ENCODE results near the gene TXN2.
"Not testable (repeated sequence)": the region's sequence is repeated elsewhere in the genome, so short reads cannot be mapped to it uniquely, and the experiment has no call there.

Gene TXN2

DNA sequence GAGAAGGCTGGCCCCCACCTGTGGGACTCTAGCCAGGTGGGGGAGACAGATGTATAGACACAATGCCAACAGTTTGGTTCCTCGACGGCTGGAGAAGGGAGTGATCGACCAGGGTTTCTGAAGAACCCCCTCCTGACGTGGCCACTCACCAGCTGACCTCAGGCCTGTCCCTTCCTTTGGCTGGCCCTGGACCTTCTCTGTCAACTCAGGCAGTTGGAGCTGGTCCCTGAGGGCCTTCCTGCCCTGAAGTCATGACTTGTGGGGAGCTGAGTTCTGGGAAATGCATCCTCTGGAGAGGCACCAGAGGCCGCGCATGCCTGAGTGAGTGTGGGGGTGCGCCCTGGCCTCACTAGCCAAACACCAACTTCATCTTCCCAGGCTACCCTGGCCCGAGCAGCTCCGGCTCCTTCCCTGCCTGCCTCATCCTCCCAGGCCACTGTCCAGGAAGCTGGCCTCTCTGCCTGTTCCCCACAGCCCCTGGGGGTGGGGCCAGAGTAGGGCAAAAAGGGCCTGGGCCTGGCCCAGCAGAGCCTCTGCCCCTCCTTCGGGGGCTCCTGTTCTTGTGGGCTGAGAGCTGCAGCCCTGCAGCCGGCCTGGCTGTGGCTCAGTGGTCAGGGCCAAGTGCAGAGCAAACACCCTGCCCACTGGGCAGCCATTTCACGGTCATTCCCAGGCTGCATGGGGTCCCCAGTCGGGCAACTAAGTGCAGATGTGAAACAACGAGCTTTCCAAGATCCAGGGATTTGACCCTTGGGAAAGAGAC is 23.6 kb downstream of the TXN2 start:
- no peak for DNase-seq (ENCODE audit: low read depth)
- no peak overlapping the region for H3K4me3 ChIP-seq (ENCODE audit: low read depth, low read length)
- in situ Hi-C loops (cut with HindIII; ENCODE audit: low sequenced_read_pairs) = no loop called here
- TF ChIP-seq, protein P1, sequence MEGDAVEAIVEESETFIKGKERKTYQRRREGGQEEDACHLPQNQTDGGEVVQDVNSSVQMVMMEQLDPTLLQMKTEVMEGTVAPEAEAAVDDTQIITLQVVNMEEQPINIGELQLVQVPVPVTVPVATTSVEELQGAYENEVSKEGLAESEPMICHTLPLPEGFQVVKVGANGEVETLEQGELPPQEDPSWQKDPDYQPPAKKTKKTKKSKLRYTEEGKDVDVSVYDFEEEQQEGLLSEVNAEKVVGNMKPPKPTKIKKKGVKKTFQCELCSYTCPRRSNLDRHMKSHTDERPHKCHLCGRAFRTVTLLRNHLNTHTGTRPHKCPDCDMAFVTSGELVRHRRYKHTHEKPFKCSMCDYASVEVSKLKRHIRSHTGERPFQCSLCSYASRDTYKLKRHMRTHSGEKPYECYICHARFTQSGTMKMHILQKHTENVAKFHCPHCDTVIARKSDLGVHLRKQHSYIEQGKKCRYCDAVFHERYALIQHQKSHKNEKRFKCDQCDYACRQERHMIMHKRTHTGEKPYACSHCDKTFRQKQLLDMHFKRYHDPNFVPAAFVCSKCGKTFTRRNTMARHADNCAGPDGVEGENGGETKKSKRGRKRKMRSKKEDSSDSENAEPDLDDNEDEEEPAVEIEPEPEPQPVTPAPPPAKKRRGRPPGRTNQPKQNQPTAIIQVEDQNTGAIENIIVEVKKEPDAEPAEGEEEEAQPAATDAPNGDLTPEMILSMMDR (IDR thresholded peaks at IDR 0.05; ENCODE audit: low read depth, low read length, missing control alignments) = no peak

DNA sequence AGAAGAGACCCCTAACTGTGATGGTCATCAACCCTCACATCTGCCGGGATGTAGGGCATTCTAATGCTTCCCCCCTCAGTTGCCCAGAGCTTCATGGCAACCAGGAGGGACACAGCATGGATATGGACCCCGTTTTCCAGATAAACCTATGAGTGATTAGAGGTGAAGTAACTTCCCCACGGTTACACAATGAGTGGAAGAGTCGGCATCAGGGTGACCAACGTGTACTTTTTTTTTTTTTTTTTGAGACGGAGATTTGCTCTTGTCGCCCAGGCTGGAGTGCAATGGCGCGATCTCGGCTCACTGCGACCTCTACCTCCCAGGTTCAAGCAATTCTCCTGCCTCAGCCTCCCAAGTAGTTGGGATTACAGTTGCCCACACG is 25.0 kb downstream of the TXN2 start:
- DNase-seq (ENCODE audit: low read depth) = no peak
- in situ Hi-C loops (cut with HindIII; ENCODE audit: low sequenced_read_pairs) = no loop called here

GRCh38 chr22:36455571-36456463 is 25.6 kb downstream of the TXN2 start:
- no peak for DNase-seq (ENCODE audit: low read depth)
- in situ Hi-C loops (cut with HindIII; ENCODE audit: low sequenced_read_pairs) = no loop called here
- TF ChIP-seq, protein P1 (IDR thresholded peaks at IDR 0.05; ENCODE audit: low read depth, low read length, missing control alignments) = no peak
- peak overlapping the region; percentile 33 for H3K4me3 ChIP-seq (ENCODE audit: low read depth, low read length)

More for the DNA sequence above, 25.0 kb downstream of the TXN2 start:
- TF ChIP-seq, protein P1 (IDR thresholded peaks at IDR 0.05; ENCODE audit: low read depth, low read length, missing control alignments) = no peak
- no peak overlapping the region for H3K4me3 ChIP-seq (ENCODE audit: low read depth, low read length)

GRCh38 chr22:36454916-36455570 is 26.4 kb downstream of the TXN2 start:
- DNase-seq (ENCODE audit: low read depth) = peak; percentile 67
- TF ChIP-seq, protein P1 (IDR thresholded peaks at IDR 0.05; ENCODE audit: low read depth, low read length, missing control alignments) = no peak
- in situ Hi-C loops (cut with HindIII; ENCODE audit: low sequenced_read_pairs) = no loop called here
- H3K4me3 ChIP-seq (ENCODE audit: low read depth, low read length) = peak overlapping the region; percentile 33

DNA sequence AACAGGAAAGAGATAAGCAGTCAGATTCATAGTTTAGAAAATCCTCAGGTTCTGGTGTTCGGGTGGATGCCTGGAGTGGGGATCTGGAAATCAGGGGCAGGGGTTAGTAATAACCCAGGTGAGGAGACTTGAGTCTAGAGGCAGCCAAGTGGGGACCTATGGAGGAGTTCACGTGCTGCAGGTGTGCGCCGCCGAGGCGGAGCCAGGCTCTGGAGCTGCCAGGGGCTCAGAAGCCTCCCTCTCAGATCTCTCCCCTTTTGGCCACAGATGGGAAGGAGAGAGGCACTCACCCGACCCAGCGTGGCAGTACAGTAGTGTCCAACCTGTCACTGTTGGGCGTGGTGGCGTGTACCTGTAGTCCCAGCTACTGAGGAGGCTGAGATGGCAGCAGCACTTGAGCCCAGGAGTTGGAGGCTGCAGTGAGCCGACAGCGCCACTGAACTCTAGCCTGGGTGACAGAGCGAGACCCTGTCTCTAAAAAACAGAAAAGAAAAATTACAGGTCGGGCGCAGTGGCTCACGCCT is 27.5 kb downstream of the TXN2 start:
- DNase-seq (ENCODE audit: low read depth) = no peak
- in situ Hi-C loops (cut with HindIII; ENCODE audit: low sequenced_read_pairs) = no loop called here
- H3K4me3 ChIP-seq (ENCODE audit: low read depth, low read length) = no peak overlapping the region
- TF ChIP-seq, protein P1 (IDR thresholded peaks at IDR 0.05; ENCODE audit: low read depth, low read length, missing control alignments) = no peak

GRCh38 chr22:36452978-36453607 is 28.3 kb downstream of the TXN2 start:
- in situ Hi-C loops (cut with HindIII; ENCODE audit: low sequenced_read_pairs); H3K4me3 ChIP-seq (ENCODE audit: low read depth, low read length); DNase-seq (ENCODE audit: low read depth): not testable (repeated sequence)

Measured in astrocyte of the cerebellum (primary cell).